CD4-positive, alpha-beta T cell treated with Interleukin-6 at 100 ng/mL for 8 hours (primary cell): ENCODE results near the gene KLRK1.
"Not testable (repeated sequence)": the region's sequence is repeated elsewhere in the genome, so short reads cannot be mapped to it uniquely, and the experiment has no call there.

Source experiments
- DNase-seq: peaks from one replicate; pipeline ENCODE4 v3.0.0-alpha.2; 2020; ENCODE audit warnings: mixed read lengths, low spot score

Gene KLRK1

GRCh38 chr12:10362828-10363657, 26.8 kb downstream of the KLRK1 start:
- no peak for DNase-seq

- no peak for DNase-seq
These were observed 27.5 kb downstream of the KLRK1 start for GRCh38 chr12:10362325-10362724.

- no peak for DNase-seq
These were observed 28.2 kb downstream of the KLRK1 start for GRCh38 chr12:10361622-10362021.

- DNase-seq: no peak
These were observed 28.8 kb downstream of the KLRK1 start for GRCh38 chr12:10361084-10361483.

- no peak for DNase-seq
These were observed 30.9 kb downstream of the KLRK1 start for GRCh38 chr12:10358969-10359368.

- no peak for DNase-seq
These were observed 31.7 kb downstream of the KLRK1 start for GRCh38 chr12:10358131-10358530.

GRCh38 chr12:10354502-10354901, 35.3 kb downstream of the KLRK1 start:
- no peak for DNase-seq

GRCh38 chr12:10354071-10354470, 35.8 kb downstream of the KLRK1 start:
- no peak for DNase-seq

- DNase-seq: not testable (repeated sequence)
These were observed 38.4 kb downstream of the KLRK1 start for GRCh38 chr12:10351457-10351856.

- no peak for DNase-seq
These were observed 47.8 kb downstream of the KLRK1 start for GRCh38 chr12:10341892-10342509.

GRCh38 chr12:10340946-10341345, 48.9 kb downstream of the KLRK1 start:
- not testable (repeated sequence) for DNase-seq

- DNase-seq: no peak
These were observed 50.6 kb downstream of the KLRK1 start for GRCh38 chr12:10339053-10339840.

- DNase-seq: not testable (repeated sequence)
These were observed 51.4 kb downstream of the KLRK1 start for GRCh38 chr12:10338470-10338869.

- DNase-seq: not testable (repeated sequence)
These were observed 53.6 kb downstream of the KLRK1 start for GRCh38 chr12:10336196-10336595.

GRCh38 chr12:10331642-10332239, 58.1 kb downstream of the KLRK1 start:
- peak; percentile 5 for DNase-seq

- DNase-seq: not testable (repeated sequence)
These were observed 61.1 kb downstream of the KLRK1 start for GRCh38 chr12:10328691-10329090.
